Duodenal mucosa (tissue), 2 donors: ENCODE results near the gene TMEM184A.
A peak's percentile ranks its signal among the peaks of the same experiment; 100 is the strongest.

Experiments
- H3K27ac ChIP-seq: one replicate; pipeline ENCODE4 v1.7.0; 2013; ENCODE audit warnings: low read depth, low read length
- H3K27me3 ChIP-seq, 2 donors: one replicate each; pipeline ENCODE4 v1.7.0; 2013; ENCODE audit warnings: low read length in 2 of 2, control low read depth in 1 of 2; ENCODE audit not compliant: insufficient read depth in 2 of 2, control insufficient read depth in 1 of 2
- H3K36me3 ChIP-seq, 2 donors: one replicate each; pipeline ENCODE4 v1.7.0; 2013; ENCODE audit warnings: low read length in 2 of 2, control low read depth in 1 of 2; ENCODE audit not compliant: insufficient read depth in 2 of 2, control insufficient read depth in 1 of 2
- H3K4me1 ChIP-seq, 2 donors: one replicate each; pipeline ENCODE4 v1.7.0; 2013; ENCODE audit warnings: low read length in 2 of 2, control low read depth in 1 of 2; ENCODE audit not compliant: insufficient read depth in 2 of 2, control insufficient read depth in 1 of 2
- H3K4me3 ChIP-seq, 2 donors: one replicate each; pipeline ENCODE4 v1.7.0; 2013; ENCODE audit warnings: low read length in 2 of 2, low read depth in 1 of 2
- H3K9ac ChIP-seq, 2 donors: one replicate each; pipeline ENCODE4 v1.7.0; 2013; ENCODE audit warnings: low read length in 2 of 2, low read depth in 1 of 2
- H3K9me3 ChIP-seq, 2 donors: one replicate each; pipeline ENCODE4 v1.7.0; 2013; ENCODE audit warnings: low read length in 2 of 2, control low read depth in 1 of 2; ENCODE audit not compliant: control insufficient read depth in 1 of 2

The TMEM184A gene

DNA sequence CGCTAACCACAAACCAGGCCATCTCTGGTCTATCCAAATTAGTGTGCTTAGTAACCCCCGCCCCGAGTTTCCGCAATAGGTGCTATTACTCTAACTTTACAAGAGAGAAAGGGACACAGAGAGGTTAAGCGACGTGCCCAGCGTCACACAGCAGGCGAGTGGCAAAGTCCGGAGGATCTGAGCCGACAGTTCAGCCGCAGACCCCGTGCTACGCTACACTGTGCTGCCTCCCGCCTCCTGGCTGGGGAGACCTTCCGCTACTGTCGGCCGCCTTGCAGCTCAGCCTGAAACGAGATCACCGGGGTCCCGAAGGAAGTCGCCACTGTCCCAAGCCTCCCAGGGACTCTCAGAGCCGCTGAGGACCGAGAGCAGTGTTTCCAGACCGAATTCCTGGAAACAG lies 52.6 kb downstream of the TMEM184A start:
- no peaks in the 10 kb centered on the region for H3K27me3 ChIP-seq
- peaks cover 23 to 24% of the 10 kb centered on the region in 2 donors for H3K4me1 ChIP-seq
- peaks cover 15 to 35% of the 10 kb centered on the region in 2 donors for H3K36me3 ChIP-seq
- H3K9ac ChIP-seq, result peak overlapping the region; percentile 66 to 81
- no peak overlapping the region for H3K27ac ChIP-seq
- H3K4me3 ChIP-seq, result peak overlapping the region; percentile 77 to 93
- no peaks in the 10 kb centered on the region for H3K9me3 ChIP-seq

DNA sequence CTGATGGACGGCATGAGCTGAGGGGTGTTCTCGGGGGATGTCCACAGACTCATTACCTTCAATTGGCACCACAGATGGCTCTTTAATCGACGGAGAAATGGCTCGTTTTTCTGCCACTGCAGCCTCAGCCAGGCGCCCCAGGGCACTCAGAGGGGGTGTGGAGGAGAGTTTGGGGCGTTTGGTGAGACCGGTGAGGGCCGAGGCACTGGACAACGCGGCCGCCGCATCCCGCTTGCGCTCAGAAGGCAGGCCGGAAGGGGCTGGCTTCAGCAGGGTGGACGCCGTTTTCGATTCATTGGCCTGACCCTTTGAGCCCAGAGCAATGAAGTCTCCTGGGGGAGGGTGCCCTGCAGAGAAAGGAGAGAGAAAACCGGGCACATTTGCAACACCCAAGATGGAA lies 53.2 kb downstream of the TMEM184A start:
- H3K4me1 ChIP-seq, result peaks cover 23 to 24% of the 10 kb centered on the region in 2 donors
- no peaks in the 10 kb centered on the region for H3K9me3 ChIP-seq
- H3K36me3 ChIP-seq, result peaks cover 15 to 41% of the 10 kb centered on the region in 2 donors
- peak overlapping the region; percentile 77 to 93 for H3K4me3 ChIP-seq
- H3K9ac ChIP-seq, result peak overlapping the region; percentile 66 to 81
- no peaks in the 10 kb centered on the region for H3K27me3 ChIP-seq
- H3K27ac ChIP-seq, result no peak overlapping the region

DNA sequence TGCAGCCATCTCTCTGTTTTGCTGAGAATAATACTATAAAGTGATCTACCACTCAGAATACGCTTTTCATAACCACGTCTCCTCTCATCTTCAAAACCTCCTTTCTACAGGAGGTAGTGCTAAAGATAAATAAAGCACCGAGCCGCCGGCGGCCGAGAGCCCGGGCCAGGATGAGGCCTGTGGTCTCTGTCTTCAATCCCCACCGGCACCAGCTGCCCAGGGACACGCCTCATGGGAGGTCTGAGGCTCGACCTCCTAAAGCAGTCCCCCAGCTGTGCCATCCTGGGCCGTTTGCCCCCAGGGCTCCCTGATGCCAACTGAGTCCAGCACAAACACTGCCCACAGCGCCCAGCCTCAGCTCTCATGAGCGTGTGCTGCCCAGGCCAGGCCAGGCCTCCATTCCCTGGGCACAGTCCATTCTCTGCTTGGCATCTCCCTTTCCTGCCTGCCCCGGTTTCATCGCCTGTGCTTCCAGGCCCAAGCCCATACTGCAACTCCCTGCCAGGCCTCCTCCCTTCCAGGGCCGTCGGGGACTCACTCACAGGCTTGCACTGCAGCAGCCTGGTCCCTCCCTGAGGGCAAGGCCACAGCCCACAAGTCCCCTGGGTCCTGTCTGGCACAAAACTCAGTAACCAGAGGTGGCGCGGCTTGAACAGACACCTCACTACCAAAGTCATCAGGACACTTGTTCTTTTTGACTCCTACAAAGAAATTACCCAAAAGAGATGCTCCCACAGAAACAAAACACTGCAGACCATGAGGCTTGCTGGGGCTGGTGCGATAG lies 54.3 kb downstream of the TMEM184A start:
- Histone ChIP-seq H3K27ac (no peak overlapping the region), H3K9me3 (no peaks in the 10 kb centered on the region), H3K36me3 (peaks cover 20 to 52% of the 10 kb centered on the region in 2 donors), H3K9ac (no peak overlapping the region), H3K4me3 (no peak overlapping the region), H3K27me3 (no peaks in the 10 kb centered on the region), H3K4me1 (peaks cover 22 to 23% of the 10 kb centered on the region in 2 donors)

DNA sequence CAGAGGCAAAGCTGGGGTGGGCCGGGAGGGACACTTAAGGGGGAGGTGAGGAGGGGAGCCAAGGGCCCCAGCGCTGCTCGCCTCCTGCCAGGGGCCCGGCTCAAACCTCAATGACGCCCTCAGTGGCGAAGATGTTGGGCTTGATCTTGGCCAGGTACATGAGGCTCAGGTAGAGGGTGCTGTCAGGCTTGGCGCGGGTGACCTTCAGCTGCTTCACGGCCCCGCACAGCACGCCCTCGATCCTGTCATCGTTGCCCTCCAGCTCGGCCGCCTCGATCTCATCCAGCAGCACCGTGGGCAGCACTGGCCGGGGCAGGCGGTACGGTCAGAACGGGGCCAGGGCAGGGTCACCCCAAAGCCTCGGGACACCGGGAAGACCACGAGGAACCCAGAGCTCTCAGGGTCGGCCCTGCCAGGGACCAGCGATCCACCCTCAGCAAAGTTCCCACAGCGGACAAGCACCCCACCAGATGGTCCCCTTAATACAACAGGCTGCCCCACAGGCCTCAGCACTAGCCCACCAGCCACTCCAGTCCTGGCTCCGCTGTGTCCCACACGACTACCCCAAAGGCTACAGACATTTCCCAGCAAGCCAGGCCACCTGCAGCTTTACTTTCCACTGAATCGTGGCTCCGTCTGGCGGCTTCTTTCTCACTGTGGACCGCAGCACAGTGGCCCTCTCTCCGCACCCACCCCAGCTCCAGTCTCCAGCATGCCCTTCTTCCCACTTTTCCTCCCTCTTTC lies 55.8 kb downstream of the TMEM184A start:
- H3K9me3 ChIP-seq, result no peaks in the 10 kb centered on the region
- no peaks in the 10 kb centered on the region for H3K27me3 ChIP-seq
- peaks cover 22 to 63% of the 10 kb centered on the region in 2 donors for H3K36me3 ChIP-seq
- peaks cover 14 to 18% of the 10 kb centered on the region in 2 donors for H3K4me1 ChIP-seq
- no peak overlapping the region for H3K9ac ChIP-seq
- H3K4me3 ChIP-seq, result no peak overlapping the region
- H3K27ac ChIP-seq, result no peak overlapping the region

DNA sequence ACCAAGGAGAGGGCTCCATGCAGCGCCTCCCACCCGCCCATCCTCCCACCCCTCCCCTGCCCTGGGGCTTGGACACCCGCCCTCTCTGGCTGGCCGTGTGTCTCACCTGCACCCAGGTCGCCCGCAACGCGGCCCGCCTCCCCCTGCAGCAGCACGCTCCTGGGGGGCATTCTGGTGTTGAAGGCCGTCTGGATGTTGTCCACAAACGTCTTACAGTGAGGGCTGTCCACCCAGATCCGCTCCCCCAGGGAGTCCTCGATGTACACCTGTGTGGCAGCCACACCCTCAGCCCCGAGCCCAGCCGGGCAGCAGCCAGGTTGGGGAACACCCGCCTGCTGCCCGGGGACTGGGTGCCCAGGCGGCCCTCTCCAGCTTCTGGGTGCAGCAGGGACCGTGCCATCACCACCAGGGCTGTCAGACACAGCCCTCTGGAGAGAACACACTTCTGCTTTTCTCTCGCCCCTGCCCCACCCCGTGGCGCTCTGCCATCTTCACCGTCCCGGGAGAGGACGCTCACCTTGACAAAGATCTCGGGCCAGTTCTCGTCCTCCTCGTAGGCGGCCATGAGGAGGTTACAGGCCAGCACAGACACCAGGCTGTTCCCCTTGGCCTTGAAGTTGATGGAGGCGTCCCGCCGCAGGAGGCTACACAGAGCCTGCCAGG lies 56.5 kb downstream of the TMEM184A start:
- Histone ChIP-seq H3K4me3 (no peak overlapping the region), H3K9me3 (no peaks in the 10 kb centered on the region), H3K36me3 (peaks cover 22 to 64% of the 10 kb centered on the region in 2 donors), H3K9ac (no peak overlapping the region), H3K27me3 (no peaks in the 10 kb centered on the region), H3K27ac (no peak overlapping the region), H3K4me1 (peaks cover 14 to 18% of the 10 kb centered on the region in 2 donors)

DNA sequence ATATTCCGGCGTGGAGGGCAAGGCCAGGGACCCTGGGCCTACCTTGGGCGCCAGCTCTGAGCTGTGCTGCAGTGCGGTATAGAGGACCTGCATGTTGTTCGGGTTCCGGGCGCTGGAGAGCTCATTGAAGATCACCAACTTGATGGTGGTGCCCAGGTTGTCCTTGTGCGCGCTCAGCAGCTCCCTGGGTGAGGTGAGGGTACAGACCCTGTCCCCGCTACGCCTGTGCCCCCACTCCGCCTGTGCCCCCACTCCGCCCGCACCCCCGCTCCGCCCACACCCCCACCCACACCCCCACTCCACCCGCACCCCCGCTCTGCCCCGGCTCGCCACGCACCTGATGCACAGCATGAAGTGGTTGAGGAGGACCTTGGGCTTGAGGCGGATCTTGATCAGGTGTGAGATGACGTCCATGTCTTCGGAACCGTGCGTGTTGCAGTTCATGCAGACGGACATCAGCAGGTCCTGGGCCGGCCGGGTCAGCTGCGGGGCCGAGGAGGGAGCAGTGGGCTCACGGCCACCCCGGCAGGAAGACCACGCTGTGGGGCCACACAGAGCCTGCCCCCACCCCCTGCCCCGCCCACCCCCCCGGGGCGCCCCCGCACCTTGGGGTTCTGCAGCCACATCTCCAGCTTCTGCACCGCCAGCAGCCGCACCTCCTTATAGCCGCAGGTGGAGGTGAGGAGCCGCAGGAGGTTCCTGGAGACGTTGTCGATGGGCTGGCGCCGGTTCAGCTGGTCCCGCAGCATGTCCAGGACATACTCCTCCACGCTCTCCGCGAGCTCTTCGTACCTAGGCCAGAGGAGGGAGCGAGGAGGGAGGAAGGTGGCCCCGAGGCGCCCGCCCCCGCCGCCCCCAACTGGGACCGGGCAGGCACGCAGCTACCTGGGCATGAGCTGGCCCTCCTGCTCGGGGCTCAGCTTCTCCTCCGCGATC lies 57.4 kb downstream of the TMEM184A start:
- Histone ChIP-seq H3K9ac (no peak overlapping the region), H3K4me3 (no peak overlapping the region), H3K27ac (no peak overlapping the region), H3K27me3 (no peaks in the 10 kb centered on the region), H3K36me3 (peaks cover 22 to 72% of the 10 kb centered on the region in 2 donors), H3K9me3 (no peaks in the 10 kb centered on the region), H3K4me1 (peaks cover 14 to 17% of the 10 kb centered on the region in 2 donors)

DNA sequence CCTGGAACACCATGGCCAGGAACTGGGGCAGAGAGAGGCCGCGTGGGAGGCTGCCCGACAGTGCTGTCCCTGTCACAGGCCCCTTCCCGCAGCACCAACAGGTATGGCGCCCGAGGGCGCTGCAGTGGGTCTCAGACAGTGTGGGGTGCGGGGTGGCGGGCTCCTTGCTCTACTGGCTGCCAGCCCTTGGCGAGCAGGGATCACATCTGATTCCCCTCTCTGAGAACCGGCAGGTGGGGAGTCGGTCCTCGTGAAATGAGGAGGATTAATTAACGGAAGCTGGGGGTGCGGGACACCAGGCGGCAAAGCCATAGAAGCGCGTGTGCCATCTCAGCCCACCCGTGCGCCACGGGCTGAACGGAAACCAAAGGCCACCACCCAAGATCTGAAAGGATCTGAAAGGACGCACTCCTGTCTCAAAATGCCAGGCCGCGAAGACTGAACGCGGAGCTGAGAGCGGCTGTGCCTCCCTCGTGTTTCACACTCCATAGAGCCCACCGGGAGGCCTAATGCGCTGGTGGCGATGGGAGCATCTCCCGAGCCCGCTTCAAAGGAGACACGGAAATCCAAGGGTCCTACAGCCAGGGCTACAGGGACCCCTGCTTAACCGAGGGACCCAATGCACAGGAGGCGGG lies 58.6 kb downstream of the TMEM184A start:
- H3K4me1 ChIP-seq, result peaks cover 4 to 5% of the 10 kb centered on the region in 2 donors
- no peak overlapping the region for H3K9ac ChIP-seq
- H3K27me3 ChIP-seq, result no peaks in the 10 kb centered on the region
- H3K36me3 ChIP-seq, result peaks cover 23 to 73% of the 10 kb centered on the region in 2 donors
- no peak overlapping the region for H3K27ac ChIP-seq
- H3K9me3 ChIP-seq, result no peaks in the 10 kb centered on the region
- H3K4me3 ChIP-seq, result no peak overlapping the region

DNA sequence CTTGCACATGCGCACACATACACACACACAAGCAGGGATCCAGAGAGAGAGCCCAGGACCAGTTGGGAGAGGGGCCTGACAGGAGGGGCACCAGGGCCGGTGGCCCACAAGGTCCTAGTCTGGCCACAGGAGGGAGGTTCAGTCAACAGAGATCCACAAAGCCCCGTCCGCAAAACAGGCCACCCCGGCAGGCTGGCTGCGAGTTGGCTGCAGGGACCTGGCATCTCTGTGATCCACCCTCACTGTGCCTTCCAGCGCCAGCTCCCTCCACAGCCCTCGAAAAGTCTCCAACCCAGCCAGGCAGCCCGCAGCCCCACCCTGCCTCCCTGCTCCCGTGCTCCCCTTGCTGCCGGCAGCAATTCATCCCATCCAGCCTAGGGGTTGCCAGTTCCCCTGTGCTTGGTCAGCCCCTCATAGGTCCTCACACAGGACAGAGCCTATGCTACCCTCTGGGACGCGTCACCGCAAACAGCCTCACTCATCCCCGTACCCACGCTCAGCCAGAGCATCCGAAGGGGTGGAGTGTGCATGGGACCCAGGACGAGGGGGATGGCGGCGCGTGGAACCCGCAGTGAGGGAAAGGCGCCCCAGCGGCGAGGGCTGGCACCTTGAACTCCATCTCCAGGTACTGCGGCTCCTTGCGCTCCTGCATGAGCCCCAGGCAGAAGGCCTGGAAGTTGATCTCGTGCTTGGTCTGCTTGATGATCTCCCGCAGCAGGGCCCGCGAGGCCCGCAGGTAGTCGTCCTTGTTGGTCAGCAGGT lies 59.3 kb downstream of the TMEM184A start:
- H3K4me1 ChIP-seq, result peaks cover 0 to under 1% of the 10 kb centered on the region in 2 donors
- no peaks in the 10 kb centered on the region for H3K9me3 ChIP-seq
- no peaks in the 10 kb centered on the region for H3K27me3 ChIP-seq
- no peak overlapping the region for H3K9ac ChIP-seq
- no peak overlapping the region for H3K4me3 ChIP-seq
- peaks cover 16 to 74% of the 10 kb centered on the region in 2 donors for H3K36me3 ChIP-seq
- no peak overlapping the region for H3K27ac ChIP-seq
